Sigmoid colon (tissue), 7 donors: ENCODE results near the gene MTCL1. TPM values are rescaled to one million over a fixed set of nuclear protein-coding genes. Genes with fewer than 3 reads are reported as not detected.

Source experiments
- DNase-seq: peaks from one replicate; pipeline ENCODE4 v3.0.0-alpha.2; 2019
- H3K27ac ChIP-seq, 4 donors: fragments of 200-600 bp; sonication (generic); one replicate each; pipeline ENCODE4 v1.5.1; 2016 to 2019; ENCODE audit warnings: mild to moderate bottlenecking in 1 of 4
- H3K27me3 ChIP-seq, 3 donors: fragments of 200-600 bp; sonication (generic); one replicate each; pipeline ENCODE4 v1.5.1; 2019; ENCODE audit warnings: mild to moderate bottlenecking in 1 of 3
- H3K36me3 ChIP-seq, 4 donors: fragments of 200-600 bp; sonication (generic); one replicate each; pipeline ENCODE4 v1.5.1; 2016 to 2019
- H3K4me1 ChIP-seq, 4 donors: fragments of 200-600 bp; sonication (generic); one replicate each; pipeline ENCODE4 v1.5.1; 2017 to 2019
- H3K4me3 ChIP-seq, 4 donors: fragments of 200-600 bp; sonication (generic); one replicate each; pipeline ENCODE4 v1.5.1; 2017 to 2019; ENCODE audit warnings: mild to moderate bottlenecking in 2 of 4, moderate library complexity in 1 of 4
- H3K9me3 ChIP-seq, 4 donors: fragments of 200-600 bp in 3 of 4; sonication (generic) in 3 of 4; one replicate each; pipeline versions ENCODE4 v1.5.1 to v1.6.1; 2013 to 2019
- CTCF ChIP-seq, 4 experiments: fragments of 450-650 bp in 3 of 4; fragments of 200-600 bp in 1 of 4; IDR thresholded peaks; one replicate each; pipeline ENCODE4 v1.5.1; 2016 to 2019; ENCODE audit warnings: antibody characterized with exemption in 4 of 4, mild to moderate bottlenecking in 3 of 4, moderate library complexity in 2 of 4
- EP300 ChIP-seq, 4 donors: sonication (generic); formaldehyde crosslinking; IDR thresholded peaks; one replicate each; pipeline ENCODE4 v1.6.1; 2017; ENCODE audit warnings: antibody characterized with exemption in 4 of 4
- POLR2A ChIP-seq, 2 donors: fragments of 450-650 bp; IDR thresholded peaks; one replicate each; pipeline ENCODE4 v1.6.1; 2016; ENCODE audit warnings: antibody characterized with exemption in 2 of 2, mild to moderate bottlenecking in 2 of 2, moderate library complexity in 2 of 2
- POLR2AphosphoS5 ChIP-seq, 4 donors: sonication (generic); formaldehyde crosslinking; IDR thresholded peaks; one replicate each; pipeline ENCODE4 v1.6.1; 2017; ENCODE audit warnings: antibody characterized with exemption in 4 of 4
- WGBS, 2 donors: extraction: QIAGEN DNeasy Blood & Tissue Kit; methylation state at CpG; one replicate each; pipeline ENCODE4 v1.1.7; 2013; 5-methylcytosine and 5-hydroxymethylcytosine counted together
- intact Hi-C: fragments of 100-400 bp; cut with DNase I; formaldehyde crosslinking; loops from one replicate; pipeline ENCODE4 v1.15.1; 2023
- polyA plus RNA-seq, 3 donors: library from polyadenylated mRNA; stranded (reverse); fragments of 200-250 nt; gene quantifications; one replicate each; pipeline ENCODE4 v1.2.3, GENCODE V29; 2013
- total RNA-seq, 4 donors: library from RNA; depleted of rRNA; stranded (reverse); fragments of >200 nt; gene quantifications; one replicate each; pipeline ENCODE4 v1.1.0, GENCODE V29; 2016
- donor health status: healthy with polysubstance abuse.
- donor health status: Bipolar disorder and iron deficiency.
- donor health status: healthy.

Gene MTCL1
- total and polyA plus RNA-seq, 7 donors: 0.69 to 133 (median 58.5) TPM

- peak overlapping the region; percentile 58 to 93 (median 88) for H3K4me3 ChIP-seq
- DNase-seq: peak; percentile 87
- 5 to 7% methylated on average over 48 of the region's 48 CpGs for WGBS, 2 donors
- H3K4me1 ChIP-seq: peaks cover 0 to 40% (median 29%) of the 10 kb centered on the region in 4 donors
- H3K27me3 ChIP-seq: no peaks in the 10 kb centered on the region
- H3K27ac ChIP-seq: peak overlapping the region; percentile 89 to 96 (median 96)
- intact Hi-C loops: loop anchor here (1.0 to 2.0 kb wide), 3 partner anchors 44 to 94 kb away; no protein-coding TSS in a partner anchor
- peak in 1 of 2 donors; percentile 29 for TF ChIP-seq POLR2A (IDR thresholded peaks at IDR 0.05)
- TF ChIP-seq CTCF (IDR thresholded peaks at IDR 0.05): peak in 2 of 4 experiments; percentile 38 to 51
- no peak for TF ChIP-seq EP300 (IDR thresholded peaks at IDR 0.05)
- TF ChIP-seq POLR2AphosphoS5 (IDR thresholded peaks at IDR 0.05): peak in 2 of 4 donors; percentile 49 to 70
- no peaks in the 10 kb centered on the region for H3K36me3 ChIP-seq
- H3K9me3 ChIP-seq: no peaks in the 10 kb centered on the region
These were observed 1.6 kb downstream of the MTCL1 start for GRCh38 chr18:8706791-8707555.

- peaks cover 0 to 46% (median 34%) of the 10 kb centered on the region in 4 donors for H3K4me1 ChIP-seq
- H3K9me3 ChIP-seq: no peaks in the 10 kb centered on the region
- H3K36me3 ChIP-seq: no peaks in the 10 kb centered on the region
- H3K4me3 ChIP-seq: peak overlapping the region; percentile 58 to 93 (median 88)
- intact Hi-C loops: loop anchor here (1.0 to 2.0 kb wide), 3 partner anchors 44 to 93 kb away; no protein-coding TSS in a partner anchor
- peak overlapping the region; percentile 89 to 96 (median 96) for H3K27ac ChIP-seq
- no peak for DNase-seq
- 25 to 48% methylated on average over 4 of the region's 4 CpGs for WGBS, 2 donors
- H3K27me3 ChIP-seq: no peaks in the 10 kb centered on the region
- TF ChIP-seq EP300 (IDR thresholded peaks at IDR 0.05): no peak
- no peak for TF ChIP-seq POLR2A (IDR thresholded peaks at IDR 0.05)
- no peak for TF ChIP-seq CTCF (IDR thresholded peaks at IDR 0.05)
These were observed 2.4 kb downstream of the MTCL1 start for GRCh38 chr18:8707556-8708300.

GRCh38 chr18:8708670-8709069 is 3.3 kb downstream of the MTCL1 start:
- intact Hi-C loops: no loop called here
- Histone ChIP-seq H3K4me1 (peaks cover 0 to 51% (median 38%) of the 10 kb centered on the region in 4 donors), H3K36me3 (no peaks in the 10 kb centered on the region), H3K27ac (peak overlapping the region; percentile 47 to 96 (median 96)), H3K9me3 (no peaks in the 10 kb centered on the region), H3K27me3 (no peaks in the 10 kb centered on the region), H3K4me3 (peak overlapping the region; percentile 5 to 93 (median 88))
- WGBS, 2 donors: 87 to 88% methylated on average over 9 of the region's 9 CpGs
- TF ChIP-seq CTCF (IDR thresholded peaks at IDR 0.05) (no peak), EP300 (IDR thresholded peaks at IDR 0.05) (no peak), POLR2A (IDR thresholded peaks at IDR 0.05) (no peak), POLR2AphosphoS5 (IDR thresholded peaks at IDR 0.05) (no peak)
- no peak for DNase-seq

GRCh38 chr18:8709248-8710059 is 4.1 kb downstream of the MTCL1 start:
- TF ChIP-seq CTCF (IDR thresholded peaks at IDR 0.05) (no peak), POLR2AphosphoS5 (IDR thresholded peaks at IDR 0.05) (no peak), EP300 (IDR thresholded peaks at IDR 0.05) (no peak), POLR2A (IDR thresholded peaks at IDR 0.05) (no peak)
- H3K36me3 ChIP-seq: no peaks in the 10 kb centered on the region
- no peaks in the 10 kb centered on the region for H3K27me3 ChIP-seq
- no peak for DNase-seq
- 84 to 85% methylated on average over 14 of the region's 14 CpGs for WGBS, 2 donors
- no peaks in the 10 kb centered on the region for H3K9me3 ChIP-seq
- peaks cover 0 to 49% (median 37%) of the 10 kb centered on the region in 4 donors for H3K4me1 ChIP-seq
- H3K27ac ChIP-seq: peak overlapping the region; percentile 47 to 96 (median 96)
- peak overlapping the region; percentile 5 to 93 (median 88) for H3K4me3 ChIP-seq
- intact Hi-C loops: no loop called here
